Measurements from ENCODE around the gene ELOVL5.

DNA sequence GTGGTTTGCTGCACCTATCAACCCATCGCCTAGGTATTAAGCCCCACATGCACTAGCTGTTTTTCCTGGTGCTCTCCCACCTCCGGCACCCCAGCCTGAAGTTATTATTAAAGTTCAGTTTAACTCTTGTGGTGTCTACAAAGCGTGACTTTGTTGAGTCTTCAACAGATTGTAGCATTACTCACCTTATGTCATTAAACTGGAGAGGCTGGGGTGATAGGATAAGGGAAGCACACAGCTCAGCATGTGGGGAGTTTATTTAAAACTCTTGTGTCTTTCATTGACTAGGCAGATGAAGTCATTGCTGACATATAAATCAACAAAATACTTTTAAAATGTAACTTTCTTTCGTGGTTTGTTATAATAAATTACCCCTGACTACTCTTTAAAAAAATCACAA, 115.4 kb downstream of the ELOVL5 start:
- TF ChIP-seq, protein P1, sequence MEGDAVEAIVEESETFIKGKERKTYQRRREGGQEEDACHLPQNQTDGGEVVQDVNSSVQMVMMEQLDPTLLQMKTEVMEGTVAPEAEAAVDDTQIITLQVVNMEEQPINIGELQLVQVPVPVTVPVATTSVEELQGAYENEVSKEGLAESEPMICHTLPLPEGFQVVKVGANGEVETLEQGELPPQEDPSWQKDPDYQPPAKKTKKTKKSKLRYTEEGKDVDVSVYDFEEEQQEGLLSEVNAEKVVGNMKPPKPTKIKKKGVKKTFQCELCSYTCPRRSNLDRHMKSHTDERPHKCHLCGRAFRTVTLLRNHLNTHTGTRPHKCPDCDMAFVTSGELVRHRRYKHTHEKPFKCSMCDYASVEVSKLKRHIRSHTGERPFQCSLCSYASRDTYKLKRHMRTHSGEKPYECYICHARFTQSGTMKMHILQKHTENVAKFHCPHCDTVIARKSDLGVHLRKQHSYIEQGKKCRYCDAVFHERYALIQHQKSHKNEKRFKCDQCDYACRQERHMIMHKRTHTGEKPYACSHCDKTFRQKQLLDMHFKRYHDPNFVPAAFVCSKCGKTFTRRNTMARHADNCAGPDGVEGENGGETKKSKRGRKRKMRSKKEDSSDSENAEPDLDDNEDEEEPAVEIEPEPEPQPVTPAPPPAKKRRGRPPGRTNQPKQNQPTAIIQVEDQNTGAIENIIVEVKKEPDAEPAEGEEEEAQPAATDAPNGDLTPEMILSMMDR (IDR thresholded peaks at IDR 0.05 in 8 of 11, conservative IDR thresholded peaks at IDR 0.05 in 3 of 11) = no peak
- TF ChIP-seq POLR2A (IDR thresholded peaks at IDR 0.05) = no peak

Data from spleen (tissue), 7 donors.